Chondrocyte (in vitro differentiated cells): ENCODE results near the gene SCAF1. TPM values are rescaled to one million over a fixed set of nuclear protein-coding genes. Genes with fewer than 3 reads are reported as not detected.

Experiments used
- DNase-seq: peaks from one replicate; pipeline ENCODE4 v3.0.0; 2021; ENCODE audit warnings: mixed read lengths, low spot score
- H3K27ac Mint-ChIP-seq: one replicate; pipeline ENCODE4 v1.8.0; 2021; ENCODE audit warnings: mild to moderate bottlenecking, moderate library complexity, mixed read lengths; ENCODE audit not compliant: unreplicated experiment
- H3K27me3 Mint-ChIP-seq: 2 replicates; pipeline ENCODE4 v1.8.0; 2021; ENCODE audit warnings: low read depth, mixed read lengths
- H3K36me3 Mint-ChIP-seq: 2 replicates; pipeline ENCODE4 v1.8.0; 2021; ENCODE audit warnings: low read depth, mixed read lengths
- H3K4me1 Mint-ChIP-seq: 2 replicates; pipeline ENCODE4 v1.8.0; 2021; ENCODE audit warnings: low read depth, mild to moderate bottlenecking, mixed read lengths
- H3K4me3 Mint-ChIP-seq: one replicate; pipeline ENCODE4 v1.8.0; 2021; ENCODE audit warnings: mild to moderate bottlenecking, moderate library complexity, mixed read lengths; ENCODE audit not compliant: unreplicated experiment
- H3K9me3 Mint-ChIP-seq: 2 replicates; pipeline ENCODE4 v1.8.0; 2021; ENCODE audit warnings: low read depth, mixed read lengths
- CTCF ChIP-seq: fragments of 200-600 bp; sonication (generic); IDR thresholded peaks from 2 replicates; pipeline ENCODE4 v1.5.0; 2021; ENCODE audit warnings: antibody characterized with exemption, mild to moderate bottlenecking, moderate library complexity
- total RNA-seq: library from RNA; stranded (reverse); gene quantifications from 3 replicates; pipeline ENCODE4 v1.2.1, GENCODE V29; 2021

SCAF1 gene
- total RNA-seq, 1 donor from 2014 or later: 76.3 TPM

GRCh38 chr19:49639401-49640112 lies 2.5 kb upstream of the SCAF1 start:
- peak overlapping the region; percentile 98 for H3K4me3 Mint-ChIP-seq
- no peaks in the 10 kb centered on the region for H3K27me3 Mint-ChIP-seq
- peaks cover 5% of the 10 kb centered on the region for H3K36me3 Mint-ChIP-seq
- peak overlapping the region; percentile 100 for H3K27ac Mint-ChIP-seq
- no peaks in the 10 kb centered on the region for H3K9me3 Mint-ChIP-seq
- DNase-seq: no peak
- H3K4me1 Mint-ChIP-seq: peaks cover 80% of the 10 kb centered on the region
- TF ChIP-seq CTCF: no peak

- Mint-ChIP-seq H3K27me3 (no peaks in the 10 kb centered on the region), H3K36me3 (peaks cover 5% of the 10 kb centered on the region), H3K4me1 (peaks cover 77% of the 10 kb centered on the region), H3K9me3 (no peaks in the 10 kb centered on the region), H3K27ac (peak within 1 kb of the TSS; percentile 100), H3K4me3 (peak within 1 kb of the TSS; percentile 98)
- no peak for TF ChIP-seq CTCF
- DNase-seq: peak; percentile 99
Observed at GRCh38 chr19:49640113-49640898, 1.7 kb upstream of the SCAF1 start, which contains the start of gene RRAS. RRAS (minus strand) TSS chr19:49640143; CDS start chr19:49640098, 45 bp downstream.

GRCh38 chr19:49642492-49643035 lies 555 bp downstream of the SCAF1 start:
- DNase-seq: no peak
- no peaks in the 10 kb centered on the region for H3K27me3 Mint-ChIP-seq
- no peaks in the 10 kb centered on the region for H3K9me3 Mint-ChIP-seq
- no peak for TF ChIP-seq CTCF
- peaks cover 62% of the 10 kb centered on the region for H3K4me1 Mint-ChIP-seq
- H3K27ac Mint-ChIP-seq: peak overlapping the region; percentile 100
- peak overlapping the region; percentile 98 for H3K4me3 Mint-ChIP-seq
- H3K36me3 Mint-ChIP-seq: peaks cover 11% of the 10 kb centered on the region

- Mint-ChIP-seq H3K36me3 (peaks cover 11% of the 10 kb centered on the region), H3K27ac (peak overlapping the region; percentile 100), H3K9me3 (no peaks in the 10 kb centered on the region), H3K4me3 (peak overlapping the region; percentile 98), H3K4me1 (peaks cover 54% of the 10 kb centered on the region), H3K27me3 (no peaks in the 10 kb centered on the region)
- no peak for DNase-seq
- no peak for TF ChIP-seq CTCF
Observed at GRCh38 chr19:49643466-49643865, 1.5 kb downstream of the SCAF1 start.

GRCh38 chr19:49645592-49645991 lies 3.6 kb downstream of the SCAF1 start:
- TF ChIP-seq CTCF: no peak
- Mint-ChIP-seq H3K36me3 (peaks cover 13% of the 10 kb centered on the region), H3K9me3 (no peaks in the 10 kb centered on the region), H3K27me3 (no peaks in the 10 kb centered on the region), H3K4me1 (peaks cover 42% of the 10 kb centered on the region), H3K4me3 (no peak overlapping the region), H3K27ac (no peak overlapping the region)
- DNase-seq: no peak
